ENCODE measurements around the gene FMR1.
A peak's percentile ranks its signal among the peaks of the same experiment; 100 is the strongest.

Gene FMR1

DNA sequence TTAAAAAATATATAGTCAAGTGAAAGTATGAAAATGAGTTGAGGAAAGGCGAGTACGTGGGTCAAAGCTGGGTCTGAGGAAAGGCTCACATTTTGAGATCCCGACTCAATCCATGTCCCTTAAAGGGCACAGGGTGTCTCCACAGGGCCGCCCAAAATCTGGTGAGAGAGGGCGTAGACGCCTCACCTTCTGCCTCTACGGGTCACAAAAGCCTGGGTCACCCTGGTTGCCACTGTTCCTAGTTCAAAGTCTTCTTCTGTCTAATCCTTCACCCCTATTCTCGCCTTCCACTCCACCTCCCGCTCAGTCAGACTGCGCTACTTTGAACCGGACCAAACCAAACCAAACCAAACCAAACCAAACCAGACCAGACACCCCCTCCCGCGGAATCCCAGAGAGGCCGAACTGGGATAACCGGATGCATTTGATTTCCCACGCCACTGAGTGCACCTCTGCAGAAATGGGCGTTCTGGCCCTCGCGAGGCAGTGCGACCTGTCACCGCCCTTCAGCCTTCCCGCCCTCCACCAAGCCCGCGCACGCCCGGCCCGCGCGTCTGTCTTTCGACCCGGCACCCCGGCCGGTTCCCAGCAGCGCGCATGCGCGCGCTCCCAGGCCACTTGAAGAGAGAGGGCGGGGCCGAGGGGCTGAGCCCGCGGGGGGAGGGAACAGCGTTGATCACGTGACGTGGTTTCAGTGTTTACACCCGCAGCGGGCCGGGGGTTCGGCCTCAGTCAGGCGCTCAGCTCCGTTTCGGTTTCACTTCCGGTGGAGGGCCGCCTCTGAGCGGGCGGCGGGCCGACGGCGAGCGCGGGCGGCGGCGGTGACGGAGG, at the start of gene FMR1:
TSS of gene FMR1 (plus strand) at position 728 of the 831 bp plus-strand sequence. CDS start 261 bp downstream, outside the sequence.
- DNase-seq: peak; percentile 59

DNA sequence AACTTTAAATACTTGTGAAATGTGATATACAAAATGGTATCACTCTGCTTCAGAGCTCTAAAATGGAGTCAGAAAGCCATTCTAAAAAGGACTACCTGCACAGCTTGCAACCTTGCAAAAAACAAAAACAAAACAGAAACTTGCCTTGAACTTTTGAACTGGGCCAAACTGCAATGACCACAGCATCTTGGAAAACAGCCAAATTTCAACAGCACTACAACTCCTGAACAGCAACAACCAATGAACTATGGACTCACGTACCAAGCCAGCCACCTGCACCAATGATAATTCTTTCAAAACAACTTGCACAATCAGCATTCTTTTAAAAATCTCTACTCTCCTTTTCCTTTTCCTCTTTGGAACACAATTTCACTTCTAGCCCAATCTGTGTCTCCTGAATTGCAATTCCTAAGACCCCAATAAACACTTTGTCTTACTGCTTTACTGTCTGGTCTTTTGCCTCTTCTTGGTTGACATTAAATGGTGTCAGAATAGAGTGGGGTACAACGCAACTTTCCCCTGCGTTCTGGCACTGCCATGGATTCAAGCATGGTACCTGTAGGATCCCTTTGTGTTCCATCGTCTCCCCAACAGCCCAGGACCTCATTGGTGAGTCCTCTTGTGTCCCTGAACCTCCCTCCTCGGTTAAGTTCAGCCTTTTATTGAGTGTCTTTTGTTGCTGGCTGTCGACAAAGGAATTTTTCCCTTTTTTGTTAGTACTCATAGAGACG, 35.7 kb upstream of the FMR1 start:
- no peak for DNase-seq

DNA sequence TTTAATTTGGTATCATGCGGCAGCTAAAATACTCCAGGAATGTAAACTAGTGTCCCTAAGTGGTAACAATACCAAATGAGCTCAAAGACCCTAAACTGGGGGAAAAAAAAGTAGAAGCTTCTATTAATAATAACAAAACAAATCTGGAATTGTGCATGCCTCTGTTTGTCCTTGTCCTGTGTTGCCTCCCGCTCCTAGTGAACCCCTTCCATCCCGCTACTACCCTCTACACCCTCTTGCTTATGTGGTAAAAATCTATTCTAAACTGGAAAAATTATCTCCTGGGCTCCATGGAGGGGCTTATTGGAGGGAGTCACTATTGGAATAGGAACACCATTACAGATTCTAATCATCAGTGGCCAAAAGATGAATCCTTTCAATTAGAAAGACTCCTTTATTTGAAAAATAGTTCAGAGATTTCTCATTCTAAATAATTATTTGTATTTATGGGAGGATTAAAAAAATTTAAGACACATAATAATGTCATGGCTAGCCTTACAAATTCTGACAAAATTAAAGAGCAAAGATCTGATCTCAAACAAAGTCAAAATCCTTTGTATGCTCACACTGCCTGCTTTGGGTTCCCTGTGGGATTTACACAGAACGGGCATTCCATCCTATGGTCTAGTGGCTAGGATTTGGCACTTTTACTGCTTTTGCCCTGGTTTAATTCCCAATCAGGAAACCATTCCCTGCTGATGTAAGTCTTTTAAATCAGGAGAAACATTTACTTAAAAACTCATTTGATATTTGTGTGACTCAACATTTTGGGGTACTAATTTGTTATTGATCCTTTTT, 34.7 kb upstream of the FMR1 start:
- no peak for DNase-seq

DNA sequence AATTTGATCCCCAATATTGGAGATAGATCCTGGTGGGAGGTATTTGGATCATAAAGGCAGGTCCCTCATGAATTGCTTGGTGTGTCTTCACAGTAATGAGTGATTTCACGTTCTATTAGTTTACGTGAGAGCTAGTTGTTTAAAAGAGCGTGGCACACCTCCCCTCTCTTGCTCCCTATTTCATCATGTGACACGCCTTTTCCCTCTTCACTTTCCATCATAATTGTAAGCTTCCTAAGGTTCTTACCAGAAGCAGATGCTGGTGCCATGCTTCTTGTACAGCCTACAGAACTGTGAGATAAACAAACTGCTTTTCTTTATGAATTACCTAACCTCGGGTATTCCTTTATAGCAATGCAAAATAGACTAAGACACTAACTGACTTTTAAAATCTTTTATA, 34.0 kb upstream of the FMR1 start:
- no peak for DNase-seq

DNA sequence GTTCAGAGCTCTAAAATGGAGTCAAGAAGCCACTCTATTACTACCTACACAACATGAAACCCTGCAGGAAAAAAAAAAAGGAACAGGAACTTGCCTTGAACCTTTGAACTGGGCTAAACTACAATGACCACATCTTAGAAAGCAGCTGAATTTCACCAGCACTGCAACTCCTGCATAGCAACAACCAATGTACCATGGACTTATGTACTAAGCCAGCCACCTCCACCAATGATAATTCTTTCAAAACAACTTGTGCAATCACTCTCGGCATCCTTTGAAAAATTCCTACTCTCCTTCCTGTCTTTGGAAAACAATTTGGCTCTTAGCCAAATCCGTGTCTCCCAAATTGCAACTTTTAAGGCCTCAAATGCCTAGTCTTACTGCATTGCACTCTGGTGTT, 26.8 kb upstream of the FMR1 start:
- no peak for DNase-seq

DNA sequence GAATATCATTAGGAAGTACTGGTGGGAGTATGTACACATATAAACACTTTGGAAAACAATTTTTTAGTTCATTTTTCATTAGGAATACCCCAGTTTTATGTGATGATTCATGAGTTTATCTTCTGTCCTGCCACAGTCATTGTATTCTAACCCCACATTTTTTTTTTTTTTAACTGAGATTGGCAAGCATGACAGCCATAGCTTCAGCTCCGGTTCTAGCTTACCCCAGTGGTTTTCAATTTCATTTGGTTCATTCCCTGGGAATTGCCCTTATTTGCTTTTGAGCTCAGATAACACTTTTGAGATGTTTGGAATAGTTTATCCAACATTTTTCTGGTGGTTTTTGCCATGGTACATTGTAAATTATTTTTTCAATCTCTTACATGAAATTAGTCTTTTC, 21.0 kb upstream of the FMR1 start:
- DNase-seq: no peak

DNA sequence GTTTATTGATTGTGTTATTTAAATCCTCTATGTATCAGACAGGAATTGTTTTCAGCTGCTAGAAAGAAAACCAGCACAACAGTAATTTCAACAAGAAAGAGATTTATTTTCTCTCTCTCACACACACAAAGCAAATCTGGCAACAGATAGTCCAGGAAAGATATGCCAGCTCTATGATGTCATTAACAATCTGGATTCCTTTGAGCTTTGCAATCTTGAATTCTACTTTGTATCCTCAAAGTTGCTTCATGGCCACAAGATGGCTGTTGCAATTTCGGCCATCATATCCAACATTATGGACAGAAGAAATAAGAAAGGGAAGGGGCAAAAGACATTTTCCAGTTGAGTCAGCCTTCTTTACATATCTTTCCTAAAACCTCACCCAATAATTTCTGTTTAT, 19.8 kb upstream of the FMR1 start:
- DNase-seq: no peak

DNA sequence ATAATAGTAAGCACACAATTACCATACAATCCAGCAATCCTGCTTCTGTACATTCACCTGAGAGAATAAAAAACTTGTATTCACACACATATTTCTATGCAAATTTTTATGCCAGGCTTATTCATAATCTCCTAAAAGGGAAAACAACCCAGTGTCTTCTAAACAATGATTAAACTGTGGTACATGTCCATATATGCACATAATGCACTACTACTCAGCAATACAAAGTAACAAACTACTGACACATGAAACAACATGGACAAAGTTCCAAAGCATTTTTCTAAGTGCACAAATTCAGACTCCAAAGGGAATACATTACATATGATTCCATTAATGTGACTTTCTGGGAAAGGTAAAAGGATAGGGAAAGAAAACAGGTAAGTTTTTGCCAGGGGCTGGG, 18.0 kb upstream of the FMR1 start:
- no peak for DNase-seq

DNA sequence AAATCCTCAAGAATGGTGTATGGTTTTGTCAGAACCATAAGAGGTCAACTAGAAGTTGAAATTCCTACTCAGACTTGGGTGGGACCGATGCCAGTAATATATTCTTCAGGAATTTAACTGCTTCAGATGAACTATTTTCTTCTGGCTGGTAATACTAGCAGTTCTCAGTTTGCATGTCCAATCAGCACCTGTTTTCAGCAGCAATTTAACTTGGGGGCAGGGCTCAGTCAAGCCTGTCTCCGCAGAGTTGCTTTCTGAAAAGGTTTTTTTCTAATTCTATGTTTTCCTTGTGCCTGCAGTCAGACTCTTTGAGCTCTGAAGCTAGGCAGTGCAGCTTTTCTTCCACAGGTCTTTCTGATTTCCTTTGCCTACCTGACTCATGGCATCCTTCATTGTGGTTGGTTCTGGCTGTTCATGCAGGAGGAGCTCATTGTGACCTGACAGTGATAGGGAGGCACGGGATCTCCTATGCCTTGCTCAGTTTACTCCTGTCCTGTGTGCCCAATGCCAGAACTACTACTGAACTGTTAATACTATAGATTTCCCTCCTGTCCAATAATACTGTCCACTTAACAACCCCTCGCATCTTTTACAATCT, 17.3 kb upstream of the FMR1 start:
- DNase-seq: no peak

DNA sequence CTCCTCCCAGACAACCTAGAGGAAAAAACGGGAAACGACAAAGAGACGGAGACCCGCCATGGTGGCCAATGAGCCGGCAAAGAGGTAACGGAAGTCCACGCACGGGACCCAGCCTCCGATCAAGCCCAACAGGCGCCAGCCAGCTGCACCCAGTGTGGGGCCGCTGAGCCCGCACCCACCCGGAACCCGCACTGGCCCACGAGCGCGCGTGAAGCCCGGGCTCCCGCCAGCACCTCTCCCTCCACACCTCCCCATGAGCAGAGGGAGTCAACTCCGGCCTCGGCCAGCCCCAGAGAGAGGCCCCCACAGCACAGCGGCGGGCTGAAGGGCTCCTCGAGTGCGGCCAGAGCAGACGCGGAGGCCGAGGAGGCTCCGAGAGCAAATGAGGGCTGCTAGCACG, 14.6 kb upstream of the FMR1 start:
- DNase-seq: no peak

DNA sequence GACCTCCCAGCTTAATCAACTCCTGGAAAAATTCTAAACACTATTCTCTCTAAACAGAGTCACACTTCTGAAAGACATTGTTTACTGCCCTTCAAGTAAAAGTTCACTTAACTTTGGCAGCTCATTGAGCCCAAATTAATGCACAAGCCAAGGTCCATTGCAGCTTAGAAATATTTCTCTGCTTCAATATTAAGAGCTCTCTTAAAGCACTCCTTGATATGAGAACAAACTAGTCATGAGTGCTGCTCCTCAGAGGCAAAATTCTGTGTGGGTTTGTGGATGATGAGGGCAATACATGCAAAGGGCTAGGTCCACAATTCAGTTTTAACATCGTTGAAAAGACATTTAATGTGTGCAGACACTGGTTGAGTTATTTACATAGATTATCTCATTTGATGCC, 12.8 kb upstream of the FMR1 start:
- no peak for DNase-seq

DNA sequence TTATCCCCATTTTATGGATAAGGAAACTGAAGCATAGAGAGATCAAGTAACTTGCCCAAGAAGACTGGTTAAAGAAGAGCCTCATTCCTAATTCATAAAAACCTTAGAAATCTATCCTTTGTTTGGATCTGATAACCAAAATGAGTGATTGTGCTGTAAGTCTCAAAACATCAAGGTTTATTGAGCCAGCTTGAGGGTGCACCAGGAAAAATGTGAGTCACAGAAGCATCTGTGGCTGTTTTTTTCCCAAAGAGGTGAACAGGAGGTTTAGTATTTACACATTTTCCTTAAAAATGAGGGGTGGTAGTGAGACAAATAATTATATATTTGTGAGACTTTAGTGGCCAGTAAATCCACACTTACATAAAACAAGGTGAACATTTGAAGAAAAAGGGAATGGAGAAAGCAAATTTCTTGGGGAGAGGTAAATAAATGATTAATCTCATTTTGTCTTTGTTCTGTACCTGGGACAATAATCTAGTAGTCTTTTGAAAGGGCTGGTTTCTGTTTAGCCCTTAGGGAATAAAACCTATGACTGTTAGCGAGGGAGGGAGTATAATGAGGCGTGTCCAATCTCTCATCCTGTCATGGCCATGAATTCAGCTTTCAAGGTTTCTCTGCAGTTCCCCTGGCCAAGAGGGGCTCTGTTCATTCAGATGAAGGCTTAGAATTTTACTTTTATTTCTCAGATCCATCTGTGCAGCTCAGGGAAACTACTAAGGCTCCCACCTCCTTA, 12.2 kb upstream of the FMR1 start:
- no peak for DNase-seq

DNA sequence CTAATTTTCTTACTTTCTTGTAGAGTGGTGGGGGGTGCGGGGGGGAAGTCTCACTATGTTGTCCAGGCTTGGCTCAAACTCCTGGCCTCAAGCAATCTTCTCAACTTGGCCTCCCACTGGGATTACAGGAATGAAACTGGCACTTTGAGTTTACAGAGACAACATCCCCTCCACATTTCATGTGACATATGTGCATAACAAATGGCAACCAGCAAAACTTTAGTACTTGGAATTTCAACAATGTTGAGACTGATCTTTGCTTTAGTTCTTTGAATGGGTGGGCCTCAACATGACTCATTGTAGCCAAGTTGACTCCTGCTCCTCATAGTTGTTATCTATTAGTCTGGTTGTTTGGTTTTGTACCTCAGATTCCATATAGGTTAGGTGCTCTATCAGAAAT, 11.4 kb upstream of the FMR1 start:
- no peak for DNase-seq

DNA sequence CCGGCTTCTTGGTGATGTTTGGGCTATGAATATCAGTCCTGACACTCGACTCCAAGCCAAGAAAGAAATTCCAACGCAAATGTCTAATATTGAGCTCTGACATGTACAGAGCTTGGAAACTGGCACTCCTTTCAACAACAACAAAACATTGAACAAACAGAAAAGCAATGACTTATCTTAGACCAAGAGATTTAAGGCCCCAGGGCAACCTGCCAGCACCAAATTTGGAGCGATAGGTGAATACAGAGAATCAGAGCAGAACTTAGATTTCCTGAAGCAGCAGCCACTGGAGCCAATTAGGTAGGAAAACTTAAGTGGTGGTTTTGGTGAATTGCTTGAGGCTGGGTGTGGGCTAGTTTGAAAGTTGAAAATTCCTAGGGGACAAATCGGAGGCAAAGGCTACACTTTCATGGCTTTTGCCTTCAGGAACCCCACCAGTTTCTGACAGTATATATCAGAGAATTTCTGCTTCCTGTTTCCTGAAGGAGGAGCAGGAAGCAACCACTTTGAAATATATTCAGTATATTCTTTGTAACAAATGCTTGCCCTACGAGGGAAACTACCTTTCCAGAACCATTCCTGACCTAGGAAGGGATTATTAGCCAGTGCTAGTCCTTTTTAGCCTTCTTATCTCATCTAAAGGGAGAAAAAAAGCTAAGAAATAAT, 10.1 kb upstream of the FMR1 start:
- DNase-seq: no peak

DNA sequence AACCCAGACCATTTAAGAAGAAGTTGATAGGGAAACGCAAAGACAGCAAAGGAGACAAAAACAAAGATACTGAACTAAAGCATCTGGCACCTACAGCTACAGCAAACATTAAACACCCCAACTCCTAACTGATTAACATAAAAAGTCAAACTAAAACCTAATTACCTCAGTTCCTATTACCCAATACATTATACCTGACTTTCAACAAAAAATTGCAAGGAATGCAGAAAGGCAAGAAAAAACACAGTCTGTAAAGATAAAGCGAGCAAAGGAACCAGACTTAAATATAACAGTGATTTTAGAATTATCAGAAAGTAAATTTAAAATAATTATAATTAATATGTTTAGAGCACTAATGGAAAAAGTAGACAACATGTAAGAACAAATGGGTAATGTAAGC, 9.4 kb upstream of the FMR1 start:
- DNase-seq: no peak

DNA sequence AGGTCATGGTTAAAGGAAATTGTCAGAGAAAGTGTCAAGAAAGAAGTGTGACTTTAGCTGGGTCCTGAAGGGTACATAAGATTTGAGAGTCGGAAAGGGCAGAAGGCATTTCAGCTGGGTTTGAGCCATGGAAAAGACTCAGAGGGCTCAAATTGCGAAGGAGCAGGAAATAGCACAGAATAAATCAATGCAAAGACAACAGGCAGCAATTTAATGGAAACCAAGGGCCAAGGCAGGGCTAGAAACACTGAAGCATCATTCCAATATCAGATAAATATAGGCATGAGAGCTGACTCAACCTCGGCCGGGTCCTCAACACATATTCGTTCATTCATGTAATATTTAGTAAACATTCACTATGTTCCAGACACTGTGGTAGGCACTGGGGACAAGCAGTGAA, 3.6 kb upstream of the FMR1 start:
- no peak for DNase-seq

DNA sequence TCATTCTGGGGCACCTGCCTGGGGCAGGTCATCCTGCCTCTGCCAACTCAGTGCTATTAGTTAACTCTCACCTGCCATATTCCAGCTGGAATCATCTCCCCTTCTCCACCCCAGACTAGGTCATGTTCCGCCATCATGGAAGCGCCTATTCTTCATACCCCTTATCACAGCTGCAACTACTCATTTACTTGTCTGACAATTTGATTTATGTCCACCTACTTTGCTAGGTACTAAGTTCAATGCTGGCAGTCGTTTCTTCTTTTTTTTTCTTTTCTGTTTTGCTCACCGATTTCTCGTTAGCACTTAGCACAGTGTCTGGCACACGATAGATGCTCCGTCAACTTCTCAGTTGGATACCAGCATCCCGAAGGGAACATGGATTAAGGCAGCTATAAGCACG, 1.1 kb upstream of the FMR1 start:
- DNase-seq: no peak

DNA sequence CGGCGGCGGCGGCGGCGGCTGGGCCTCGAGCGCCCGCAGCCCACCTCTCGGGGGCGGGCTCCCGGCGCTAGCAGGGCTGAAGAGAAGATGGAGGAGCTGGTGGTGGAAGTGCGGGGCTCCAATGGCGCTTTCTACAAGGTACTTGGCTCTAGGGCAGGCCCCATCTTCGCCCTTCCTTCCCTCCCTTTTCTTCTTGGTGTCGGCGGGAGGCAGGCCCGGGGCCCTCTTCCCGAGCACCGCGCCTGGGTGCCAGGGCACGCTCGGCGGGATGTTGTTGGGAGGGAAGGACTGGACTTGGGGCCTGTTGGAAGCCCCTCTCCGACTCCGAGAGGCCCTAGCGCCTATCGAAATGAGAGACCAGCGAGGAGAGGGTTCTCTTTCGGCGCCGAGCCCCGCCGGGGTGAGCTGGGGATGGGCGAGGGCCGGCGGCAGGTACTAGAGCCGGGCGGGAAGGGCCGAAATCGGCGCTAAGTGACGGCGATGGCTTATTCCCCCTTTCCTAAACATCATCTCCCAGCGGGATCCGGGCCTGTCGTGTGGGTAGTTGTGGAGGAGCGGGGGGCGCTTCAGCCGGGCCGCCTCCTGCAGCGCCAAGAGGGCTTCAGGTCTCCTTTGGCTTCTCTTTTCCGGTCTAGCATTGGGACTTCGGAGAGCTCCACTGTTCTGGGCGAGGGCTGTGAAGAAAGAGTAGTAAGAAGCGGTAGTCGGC, 528 bp downstream of the FMR1 start:
- DNase-seq: no peak

DNA sequence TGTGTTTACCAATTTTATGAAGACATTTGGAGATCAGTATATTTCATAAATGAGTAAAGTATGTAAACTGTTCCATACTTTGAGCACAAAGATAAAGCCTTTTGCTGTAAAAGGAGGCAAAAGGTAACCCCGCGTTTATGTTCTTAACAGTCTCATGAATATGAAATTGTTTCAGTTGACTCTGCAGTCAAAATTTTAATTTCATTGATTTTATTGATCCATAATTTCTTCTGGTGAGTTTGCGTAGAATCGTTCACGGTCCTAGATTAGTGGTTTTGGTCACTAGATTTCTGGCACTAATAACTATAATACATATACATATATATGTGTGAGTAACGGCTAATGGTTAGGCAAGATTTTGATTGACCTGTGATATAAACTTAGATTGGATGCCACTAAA, 1.9 kb downstream of the FMR1 start:
- DNase-seq: no peak

DNA sequence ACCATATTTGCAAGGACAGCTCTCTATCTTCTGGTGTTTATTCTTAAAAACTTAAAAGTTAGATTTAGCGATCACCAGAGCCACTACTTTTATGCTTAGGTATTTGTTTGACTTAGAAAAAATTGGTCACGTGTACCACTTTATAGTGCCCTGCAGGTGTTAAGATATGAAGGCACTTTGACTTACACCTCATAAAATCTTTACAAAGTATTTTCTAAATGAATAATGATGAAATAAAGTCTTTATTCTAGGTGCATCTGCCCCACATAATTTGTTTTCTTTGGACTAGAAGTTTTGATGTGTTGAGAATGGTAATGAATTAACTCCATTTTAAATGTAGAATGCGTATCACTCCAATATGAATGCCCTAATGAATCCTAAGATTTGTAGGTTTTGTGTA, 2.9 kb downstream of the FMR1 start:
- no peak for DNase-seq

DNA sequence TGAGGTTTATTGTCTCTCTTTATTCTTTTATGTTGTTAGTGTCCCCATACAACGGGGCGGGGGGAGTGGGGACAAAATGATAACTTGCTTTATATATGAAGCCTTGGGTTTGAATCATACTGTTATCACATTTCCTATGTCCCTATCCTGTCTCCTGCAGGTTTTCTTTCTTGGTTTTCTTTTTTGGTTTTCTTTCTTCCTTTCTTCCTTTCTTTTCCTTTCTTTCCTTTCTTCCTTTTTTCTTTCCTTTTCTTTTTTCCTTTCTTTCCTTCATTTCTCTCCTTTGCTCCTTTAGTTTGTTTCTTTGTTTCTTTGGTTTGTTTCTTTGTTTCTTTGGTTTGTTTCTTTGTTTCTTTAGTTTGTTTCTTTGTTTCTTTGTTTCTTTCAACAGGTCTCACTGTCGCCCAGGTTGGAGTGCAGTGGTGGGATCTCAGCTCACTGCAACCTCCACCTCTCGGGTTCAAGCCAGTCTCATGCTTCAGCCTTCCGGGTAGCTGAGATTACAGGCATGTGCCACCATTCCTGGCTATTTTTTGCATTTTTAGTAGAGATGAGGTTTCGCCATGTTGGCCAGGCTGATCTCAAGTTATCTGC, 4.8 kb downstream of the FMR1 start:
- no peak for DNase-seq

All from GOT3 (cell line).